GOT3 (cell line): ENCODE results near the gene RAB8A.
"Not testable (repeated sequence)": the region's sequence is repeated elsewhere in the genome, so short reads cannot be mapped to it uniquely, and the experiment has no call there.

Source experiments
- DNase-seq: peaks from one replicate; lab custom pipeline; 2025; ENCODE audit warnings: mixed read lengths; lab: John Stamatoyannopoulos, UW

Gene RAB8A

DNA sequence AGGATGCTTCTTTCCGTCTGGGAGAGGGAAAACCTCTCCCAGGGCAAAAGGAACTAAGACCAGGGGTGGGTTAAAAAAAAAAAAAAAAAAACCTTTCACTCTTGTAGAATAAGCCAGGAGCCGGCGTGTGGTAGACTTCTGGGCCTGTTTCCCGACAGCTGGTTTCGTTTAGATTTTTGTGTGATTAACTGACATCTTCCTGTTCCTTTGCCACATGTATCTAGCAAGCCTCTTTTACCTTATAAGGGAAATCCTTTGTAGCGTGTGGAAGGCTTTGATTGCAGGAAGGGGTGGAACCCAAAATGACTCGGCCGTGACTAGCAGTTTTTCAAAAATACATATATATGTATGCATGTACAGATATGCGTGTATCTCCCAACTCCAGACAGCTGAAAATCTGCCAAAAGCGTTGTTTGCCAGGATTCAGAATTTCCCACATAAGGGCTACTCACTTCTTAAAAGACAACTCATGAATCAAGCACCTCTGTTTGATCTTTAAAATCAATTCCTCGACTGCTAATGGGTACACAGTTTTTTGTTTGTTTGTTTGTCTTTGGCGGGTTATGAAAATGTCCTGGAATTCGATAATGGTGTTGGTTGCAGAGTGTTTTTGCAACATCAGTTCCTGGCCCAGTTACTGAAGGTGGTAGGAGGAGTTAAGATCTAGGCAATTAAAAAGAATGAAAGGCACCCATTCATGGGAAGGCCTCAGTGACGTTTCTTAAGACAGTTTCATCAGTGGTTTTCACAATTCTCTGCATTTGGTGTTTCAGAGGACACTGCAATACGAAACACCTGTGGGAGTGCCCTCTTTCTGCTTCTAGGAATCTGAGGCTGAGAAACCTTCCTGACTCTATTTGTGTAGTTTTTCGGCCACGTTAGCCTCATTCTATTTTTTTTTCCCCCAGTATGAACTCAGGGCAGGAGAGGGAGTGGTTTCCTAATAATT is 32.7 kb upstream of the RAB8A start:
- no peak for DNase-seq

DNA sequence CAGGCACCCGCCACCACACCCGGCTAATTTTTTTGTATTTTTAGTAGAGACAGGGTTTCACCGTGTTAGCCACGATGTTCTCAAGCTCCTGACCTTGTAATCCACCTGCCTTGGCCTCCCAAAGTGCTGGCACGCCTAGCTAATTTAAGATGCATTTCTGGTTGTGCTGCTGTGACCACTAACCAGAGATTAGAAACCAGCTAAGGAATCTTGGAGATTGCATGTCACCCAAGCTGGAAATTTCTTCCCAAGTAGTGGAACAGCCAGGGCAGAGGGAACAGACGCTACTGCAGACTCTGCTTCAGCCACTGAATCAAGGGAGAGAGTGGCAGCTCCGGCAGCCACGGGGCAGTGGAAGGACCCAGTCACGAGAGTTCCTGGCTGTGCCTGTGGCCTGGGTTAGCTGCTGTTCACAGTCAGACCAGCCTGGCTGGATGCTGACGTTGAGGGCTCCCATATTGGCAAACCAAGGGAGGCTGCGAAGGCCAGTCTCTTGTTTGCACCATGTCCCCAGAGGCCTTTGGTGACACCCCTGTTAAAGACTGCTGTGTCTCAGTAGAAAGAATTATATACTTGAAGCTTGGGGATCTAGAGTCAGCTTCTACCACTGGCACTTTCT is 27.5 kb upstream of the RAB8A start:
- no peak for DNase-seq

DNA sequence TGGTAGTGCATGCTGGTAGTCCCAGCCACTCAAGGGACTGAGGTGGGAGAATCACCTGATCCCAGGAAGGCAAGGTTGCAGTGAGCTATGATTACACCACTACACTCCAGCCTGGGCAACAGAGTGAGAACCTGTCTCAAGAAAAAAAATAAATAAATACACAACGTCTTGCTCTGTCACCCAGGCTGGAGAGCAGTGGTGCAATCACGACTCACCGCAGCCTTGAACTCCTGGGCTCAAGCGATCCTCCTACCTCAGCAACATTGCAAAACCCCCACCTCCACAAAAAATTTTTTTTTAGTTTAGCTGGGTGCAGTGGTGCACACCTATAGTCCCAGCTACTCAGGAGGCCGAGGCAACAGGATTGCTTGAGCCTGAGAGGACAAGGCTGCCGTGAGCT is 26.6 kb upstream of the RAB8A start:
- no peak for DNase-seq

DNA sequence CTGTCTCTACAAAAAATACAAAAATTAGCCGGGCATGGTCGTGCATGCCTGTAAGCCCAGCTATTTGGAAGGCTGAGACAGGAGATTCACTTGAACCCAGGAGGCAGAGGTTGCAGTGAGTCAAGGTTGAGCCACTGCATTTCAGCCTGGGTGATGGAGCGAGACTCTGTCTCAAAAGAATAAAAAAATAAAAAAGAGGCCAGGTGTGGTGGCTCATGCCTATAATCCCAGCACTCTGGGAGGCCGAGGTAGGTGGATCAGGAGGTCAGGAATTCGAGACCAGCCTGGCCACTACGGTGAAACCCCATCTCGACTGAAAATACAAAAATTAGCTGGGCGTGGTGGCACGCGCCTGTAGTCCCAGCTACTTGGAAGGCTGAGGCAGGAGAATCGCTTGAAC is 24.3 kb upstream of the RAB8A start:
- not testable (repeated sequence) for DNase-seq

DNA sequence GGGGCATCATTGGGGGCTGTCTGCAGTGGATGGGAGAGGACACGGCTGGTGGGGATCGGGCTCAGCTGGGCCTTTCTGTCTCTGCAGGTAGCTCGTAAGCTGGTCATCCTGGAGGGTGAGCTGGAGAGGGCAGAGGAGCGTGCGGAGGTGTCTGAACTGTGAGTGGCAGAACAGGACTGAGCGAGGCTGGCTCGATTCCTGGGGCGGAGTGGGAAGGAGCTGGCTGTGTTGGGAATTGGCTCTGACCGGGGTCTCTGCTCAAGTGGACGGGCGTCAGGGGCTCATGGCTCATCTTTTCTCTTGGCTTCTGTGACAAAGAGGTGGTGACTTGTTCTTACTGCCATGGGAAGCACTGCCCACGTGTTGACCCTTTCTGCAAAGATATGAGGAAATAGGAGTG is 23.7 kb upstream of the RAB8A start:
- no peak for DNase-seq

DNA sequence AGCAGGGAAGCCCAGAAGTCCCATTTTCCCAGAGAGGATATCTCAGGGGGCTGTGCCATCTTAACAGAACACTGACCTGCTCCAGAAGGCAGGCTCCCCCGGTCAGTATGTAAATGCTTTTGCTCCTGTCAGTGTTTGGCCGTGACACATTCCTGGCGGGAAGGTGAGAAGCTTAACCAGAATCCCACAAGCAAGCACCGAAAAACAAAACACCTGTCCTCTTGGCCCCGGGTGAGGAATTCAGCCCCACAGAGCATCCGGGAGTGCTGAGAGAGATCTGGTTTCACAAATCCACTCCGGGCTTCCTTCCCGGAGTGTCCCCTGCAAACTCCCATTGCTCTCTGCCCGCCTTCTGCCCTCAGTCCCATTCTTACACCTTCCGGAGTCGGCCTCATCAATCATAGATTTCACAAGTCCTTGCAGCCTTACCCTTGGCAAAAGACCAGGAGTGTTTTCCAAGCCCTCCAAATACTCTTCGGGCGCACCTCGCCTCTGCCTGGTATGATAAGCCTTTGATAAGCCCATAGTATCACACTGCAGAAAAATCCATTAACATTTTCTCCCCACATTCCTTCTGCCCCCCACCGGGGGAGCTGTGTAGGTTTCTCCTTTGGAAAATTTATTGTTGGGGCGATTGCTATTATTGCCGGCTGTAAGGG is 23.2 kb upstream of the RAB8A start:
- no peak for DNase-seq

DNA sequence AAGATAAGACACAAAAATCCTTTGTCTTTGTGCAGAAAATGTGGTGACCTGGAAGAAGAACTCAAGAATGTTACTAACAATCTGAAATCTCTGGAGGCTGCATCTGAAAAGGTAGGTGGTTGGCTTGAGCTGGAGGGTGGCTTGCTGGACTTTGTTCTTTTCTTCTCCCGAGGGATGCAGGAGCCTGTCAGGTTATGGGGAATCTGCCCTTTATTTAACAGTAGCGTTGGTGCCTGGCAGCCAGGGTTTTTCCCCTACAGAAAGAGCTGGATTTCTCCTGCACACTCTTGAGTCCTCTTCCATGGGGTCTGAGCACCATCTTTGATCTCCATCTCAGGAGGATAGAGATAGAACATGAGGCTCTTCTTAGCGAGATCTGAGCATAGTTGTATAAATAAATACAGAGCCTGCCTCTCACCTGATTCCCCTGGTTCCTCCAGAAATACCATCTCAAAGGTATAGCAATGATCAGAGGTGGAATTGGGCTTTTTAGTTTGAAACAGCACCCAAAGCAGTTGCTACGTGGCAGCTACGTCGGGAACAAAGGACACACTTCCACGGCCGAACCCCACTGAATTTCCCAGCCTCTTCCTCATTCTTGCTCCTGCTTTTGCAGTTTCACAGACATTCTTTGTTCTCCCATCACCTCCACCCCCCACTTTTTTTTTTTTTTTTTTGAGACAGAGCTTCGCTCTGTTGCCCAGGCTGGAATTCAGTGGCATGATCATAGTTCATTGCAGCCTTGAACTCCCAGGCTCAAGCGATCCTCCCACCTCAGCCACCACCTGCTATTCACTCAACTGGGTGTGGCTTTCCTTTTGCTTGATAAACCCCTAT is 22.5 kb upstream of the RAB8A start:
- no peak for DNase-seq

DNA sequence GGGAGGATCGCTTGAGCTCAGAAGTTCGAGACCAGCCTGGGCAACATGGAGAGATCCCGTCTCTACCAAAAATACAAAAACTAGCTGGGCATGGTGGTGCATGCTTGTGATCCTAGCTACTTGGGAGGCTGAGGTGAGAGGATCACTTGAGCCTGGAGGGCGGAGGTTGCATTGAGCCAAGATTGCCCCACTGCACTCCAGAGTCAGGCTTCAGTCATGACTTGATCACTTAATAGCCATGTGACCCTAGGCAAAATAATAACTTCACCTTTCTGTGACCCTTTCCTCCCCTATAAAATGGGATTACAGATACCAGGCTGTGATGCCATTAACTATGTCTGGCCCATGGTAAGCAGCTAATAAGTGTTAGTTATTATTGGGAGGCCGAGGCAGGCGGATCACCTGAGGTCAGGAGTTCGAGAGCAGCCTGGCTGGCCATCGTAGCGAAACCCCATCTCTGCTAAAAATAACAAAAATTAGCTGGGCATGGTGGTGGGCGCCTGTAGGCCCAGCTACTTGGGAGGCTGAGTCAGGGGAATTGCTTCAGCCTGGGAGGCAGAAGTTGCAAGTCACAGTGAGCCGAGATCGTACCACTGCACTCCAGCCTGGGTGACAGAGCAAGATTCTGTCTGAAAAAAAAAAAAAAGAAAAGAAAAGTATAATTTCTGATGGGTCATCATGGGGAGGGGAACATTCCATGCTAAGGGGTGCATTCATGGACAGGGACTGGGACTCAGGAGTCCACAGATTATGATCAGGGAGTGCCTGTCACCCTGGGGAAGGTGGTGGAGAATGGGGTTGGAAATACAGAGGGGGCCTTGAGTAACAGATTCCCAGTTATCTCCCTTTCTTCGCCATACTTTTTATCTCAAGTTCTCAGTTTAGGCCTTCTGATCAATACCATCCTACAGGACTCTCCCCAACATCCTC is 19.9 kb upstream of the RAB8A start:
- no peak for DNase-seq

DNA sequence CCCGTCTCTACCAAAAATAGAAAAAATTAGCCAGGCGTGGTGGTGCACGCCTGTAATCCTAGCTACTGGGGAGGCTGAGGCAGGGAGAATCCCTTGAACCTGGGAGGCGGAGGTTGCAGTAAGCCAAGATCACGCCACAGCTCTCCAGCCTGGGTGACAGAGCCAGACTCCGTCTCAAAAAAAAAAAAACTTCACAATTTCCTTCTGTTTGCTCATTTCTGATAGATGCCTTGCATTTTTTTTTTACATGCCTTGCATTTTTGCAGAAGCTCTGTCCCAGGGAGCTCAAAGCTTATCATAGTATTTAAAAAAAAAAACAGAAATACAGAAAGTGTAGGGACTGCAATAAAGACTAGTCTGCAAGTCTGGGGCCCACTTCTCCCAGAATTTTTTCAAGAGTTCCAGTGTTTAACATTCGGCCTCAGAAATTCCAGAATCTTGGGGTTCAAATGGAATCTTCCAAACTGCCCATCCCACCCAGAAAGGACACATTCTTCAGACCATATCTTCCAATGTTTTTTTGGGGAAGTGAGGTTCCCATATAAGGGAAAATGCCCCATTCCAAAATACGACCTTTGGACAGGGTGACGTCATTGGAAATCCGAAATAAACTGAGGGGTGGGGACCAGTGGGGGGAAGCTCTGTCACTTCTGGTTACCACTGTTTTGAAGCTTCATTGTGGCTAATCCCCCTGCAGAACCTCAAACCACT is 17.2 kb upstream of the RAB8A start:
- no peak for DNase-seq

DNA sequence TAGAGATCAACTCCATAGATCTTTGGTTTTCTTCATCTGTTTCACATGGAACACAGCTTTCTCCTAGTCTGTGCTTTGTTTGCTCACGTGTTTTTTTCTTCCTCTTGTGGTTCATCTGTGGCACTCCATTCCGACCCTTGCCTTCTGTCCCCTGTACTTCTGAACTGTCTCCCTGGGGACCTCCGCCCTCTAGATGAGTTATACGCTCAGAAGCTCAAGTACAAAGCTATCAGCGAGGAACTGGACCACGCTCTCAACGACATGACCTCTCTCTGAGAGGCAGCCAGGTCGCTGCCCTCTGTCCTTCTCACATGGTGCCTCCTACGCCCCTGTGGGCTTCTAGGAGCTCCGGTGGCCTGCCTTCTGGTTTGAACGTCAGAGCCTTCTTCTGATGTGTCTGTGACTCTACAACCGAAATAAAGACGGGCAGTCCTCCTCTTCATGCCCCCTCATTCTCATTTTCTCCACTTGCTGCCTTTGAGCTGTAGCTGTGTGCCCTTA is 16.6 kb upstream of the RAB8A start:
- no peak for DNase-seq

DNA sequence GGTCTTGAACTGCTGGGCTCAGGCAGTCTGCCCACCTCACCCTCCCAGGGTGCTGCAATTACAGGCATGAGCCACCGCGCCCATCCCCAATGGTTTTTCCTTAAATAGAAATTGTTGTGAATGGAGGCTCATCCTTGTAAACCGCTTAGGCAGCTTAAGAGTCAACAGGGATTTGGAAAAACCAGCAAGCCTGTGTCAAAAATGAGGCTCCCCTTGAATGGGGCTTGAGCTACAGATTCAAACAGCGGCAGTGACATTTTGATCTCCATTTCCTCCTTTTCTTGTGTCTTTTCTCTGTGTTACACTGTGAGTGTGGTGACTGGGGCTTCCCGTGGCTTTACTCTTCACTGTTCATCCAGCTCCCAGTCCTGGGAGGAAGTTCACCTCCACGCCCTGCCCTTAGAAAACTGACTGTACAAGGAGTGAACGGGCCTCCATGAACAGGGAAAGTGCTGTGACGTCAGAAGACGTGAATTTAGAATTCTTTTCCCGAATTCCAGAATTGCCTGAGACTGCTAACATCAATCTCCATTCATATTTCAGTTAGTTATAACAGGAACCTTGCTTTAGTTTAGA is 15.3 kb upstream of the RAB8A start:
- no peak for DNase-seq

DNA sequence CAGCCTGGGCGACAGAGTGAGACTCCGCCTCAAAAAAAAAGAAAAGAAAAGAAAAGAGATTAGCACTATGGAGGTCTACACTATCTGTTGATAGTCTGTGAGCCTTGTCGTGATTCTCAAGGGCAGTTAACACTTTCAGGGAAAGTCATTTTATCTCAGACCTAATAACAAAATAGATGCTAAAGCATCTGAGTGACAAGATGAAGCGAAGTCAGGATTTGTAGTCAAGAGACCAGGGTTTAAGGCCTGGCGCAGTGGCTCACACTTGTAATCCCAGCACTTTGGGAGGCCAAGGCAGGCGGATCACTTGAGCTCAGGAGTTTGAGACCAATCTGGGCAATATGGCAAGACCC is 13.3 kb upstream of the RAB8A start:
- DNase-seq = no peak

DNA sequence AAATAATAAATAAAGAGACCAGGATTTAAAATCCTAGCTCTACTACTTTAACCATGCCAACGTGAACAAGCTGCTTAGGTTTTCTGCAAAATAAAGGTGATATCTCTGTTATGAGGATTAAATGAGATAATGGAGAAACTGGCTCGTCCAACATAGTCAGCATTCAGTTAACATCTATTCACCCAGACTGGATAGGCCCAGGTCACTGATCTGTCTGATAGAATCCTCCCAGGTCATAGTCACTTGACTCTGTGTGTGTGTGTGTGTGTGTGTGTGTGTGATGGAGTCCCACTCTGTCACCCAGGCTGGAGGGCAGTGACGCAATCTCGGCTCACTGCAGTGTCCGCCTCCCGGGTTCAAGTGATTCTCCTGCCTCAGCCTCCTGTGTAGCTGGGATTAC is 12.9 kb upstream of the RAB8A start:
- no peak for DNase-seq

DNA sequence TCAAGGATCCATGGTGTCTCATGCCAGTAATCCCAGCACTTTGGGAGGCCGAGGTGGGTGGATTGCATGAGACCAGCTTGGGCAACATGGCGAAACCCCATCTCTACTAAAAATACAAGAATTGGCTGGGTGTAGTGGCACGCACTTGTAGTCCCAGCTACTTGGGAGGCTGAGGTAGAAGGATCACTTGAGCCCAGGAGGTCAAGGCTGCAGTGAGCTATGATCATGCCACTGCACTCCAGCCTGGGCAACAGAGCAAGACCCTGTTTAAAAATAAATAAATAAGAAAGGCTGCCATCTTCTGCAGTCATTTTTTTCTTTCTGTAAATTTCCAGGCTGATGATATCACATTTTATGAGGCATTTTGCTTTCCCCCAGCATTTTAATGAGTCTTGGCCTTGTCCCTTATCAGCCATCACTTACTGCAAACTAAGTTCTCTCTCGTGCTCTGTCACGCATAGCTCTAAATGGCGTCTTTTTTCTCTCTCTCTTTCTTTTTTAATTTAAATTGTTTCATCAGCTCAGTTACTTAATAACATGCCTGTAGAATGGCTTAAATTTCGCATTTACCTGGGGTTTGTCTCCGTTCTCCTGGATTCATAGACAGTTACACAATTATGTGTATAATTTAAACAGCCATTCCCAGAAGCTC is 12.2 kb upstream of the RAB8A start:
- DNase-seq = not testable (repeated sequence)

DNA sequence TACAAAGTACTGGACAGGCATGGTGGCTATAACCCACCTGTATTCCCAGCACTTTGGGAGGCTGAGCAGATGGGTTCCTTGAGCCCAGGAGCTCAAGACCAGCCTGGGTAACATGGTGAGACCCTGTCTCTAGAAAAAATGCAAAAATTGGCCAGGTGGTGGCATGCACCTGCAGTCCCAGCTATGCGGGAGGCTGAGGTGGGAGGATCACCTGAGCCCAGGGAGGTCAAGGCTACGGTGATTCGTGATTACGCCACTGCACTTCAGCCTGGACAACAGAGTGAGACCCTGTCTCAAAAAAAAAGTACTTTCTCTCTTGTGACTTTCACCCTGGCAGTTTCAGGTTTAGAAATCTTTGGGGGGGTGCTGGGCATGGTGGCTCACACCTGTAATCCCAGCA is 11.2 kb upstream of the RAB8A start:
- DNase-seq = no peak

DNA sequence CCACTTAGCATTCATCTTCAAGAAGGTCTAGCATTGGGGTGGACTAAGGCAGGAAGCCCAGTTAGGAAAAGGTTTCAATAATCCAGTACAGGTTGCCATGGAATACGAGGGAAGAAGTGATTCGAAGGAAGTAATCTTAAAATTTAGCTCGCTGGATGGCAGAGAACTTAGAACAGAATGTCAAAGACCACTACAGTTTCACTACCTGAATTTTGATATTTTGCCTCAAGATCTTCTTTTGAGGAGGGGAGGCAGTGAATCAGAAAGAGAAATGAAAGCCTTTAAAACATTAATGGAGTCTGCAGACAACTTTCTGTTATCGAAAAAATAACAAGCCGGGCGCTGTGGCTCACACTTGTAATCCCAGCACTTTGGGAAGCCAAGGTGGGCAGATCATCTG is 7.0 kb upstream of the RAB8A start:
- no peak for DNase-seq

DNA sequence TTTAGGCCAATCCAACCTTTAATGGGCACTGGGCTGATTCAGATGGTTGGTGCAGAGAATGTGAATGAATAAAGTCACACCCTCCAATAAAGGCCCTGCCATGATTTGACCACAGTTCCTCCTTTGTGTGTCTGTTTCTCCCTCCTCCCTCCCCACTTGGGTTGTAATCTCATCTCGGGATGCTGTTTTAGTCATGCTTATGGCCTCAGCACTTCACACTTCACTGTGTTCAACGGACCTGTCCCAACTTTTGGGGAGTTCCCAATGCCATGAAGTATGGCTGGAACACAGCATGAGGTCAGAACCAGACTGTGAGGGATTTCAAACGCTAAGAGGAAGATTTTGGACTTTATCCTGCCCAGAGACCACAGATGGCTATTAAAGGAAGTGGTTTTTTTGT is 5.6 kb upstream of the RAB8A start:
- DNase-seq = no peak

DNA sequence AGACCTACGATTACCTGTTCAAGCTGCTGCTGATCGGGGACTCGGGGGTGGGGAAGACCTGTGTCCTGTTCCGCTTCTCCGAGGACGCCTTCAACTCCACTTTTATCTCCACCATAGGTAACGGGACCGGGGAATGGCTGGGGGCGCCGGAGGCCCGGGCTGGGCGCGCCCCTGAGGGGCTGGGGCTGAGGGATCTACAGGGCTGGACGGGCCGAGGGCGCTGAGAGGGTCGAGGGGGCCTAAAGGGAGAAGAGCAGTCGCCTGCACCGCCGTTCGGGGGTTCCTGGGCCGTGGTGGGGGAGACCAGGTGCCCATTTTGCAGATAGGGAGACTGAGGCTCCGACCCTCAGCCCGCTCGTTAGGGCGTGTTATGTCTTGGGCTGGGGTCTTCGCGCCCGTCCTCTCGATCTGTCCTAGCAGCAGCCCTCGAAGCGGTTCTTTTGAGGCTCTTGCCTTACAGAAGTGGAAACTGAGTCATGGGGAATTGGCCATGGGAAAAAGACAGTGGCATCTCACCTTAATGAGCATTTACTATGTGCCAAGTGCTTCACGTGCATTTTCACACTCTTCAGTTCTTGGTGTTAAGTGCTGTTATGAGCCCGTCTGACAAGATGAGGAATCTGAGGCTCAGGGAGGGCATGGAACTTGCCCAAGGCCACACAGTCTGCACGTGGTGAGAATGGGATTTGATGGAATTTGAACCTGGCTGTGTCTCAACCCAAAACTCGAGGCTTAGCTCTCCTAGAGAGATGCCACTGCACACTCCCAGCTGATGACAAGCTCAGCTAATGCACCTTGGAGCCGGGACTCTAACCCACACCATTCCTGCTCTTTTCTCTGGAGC is 442 bp downstream of the RAB8A start:
- no peak for DNase-seq
